Muscle layer of duodenum (tissue), 2 donors: ENCODE results near the gene TBX15.

ENCODE experiments used
- H3K27ac ChIP-seq: one replicate; pipeline ENCODE4 v1.7.0; 2013; ENCODE audit warnings: mild to moderate bottlenecking, low read length
- H3K27me3 ChIP-seq: one replicate; pipeline ENCODE4 v1.7.0; 2013; ENCODE audit warnings: low read depth, mild to moderate bottlenecking, control low read depth, low read length
- H3K36me3 ChIP-seq, 2 donors: one replicate each; pipeline ENCODE4 v1.7.0; 2013; ENCODE audit warnings: low read length in 2 of 2, control low read depth in 1 of 2, mild to moderate bottlenecking in 1 of 2; ENCODE audit not compliant: insufficient read depth in 2 of 2, control insufficient read depth in 1 of 2
- H3K4me1 ChIP-seq, 2 donors: one replicate each; pipeline ENCODE4 v1.7.0; 2013; ENCODE audit warnings: low read length in 2 of 2, mild to moderate bottlenecking in 2 of 2, control low read depth in 1 of 2, moderate library complexity in 1 of 2; ENCODE audit not compliant: insufficient read depth in 2 of 2, control insufficient read depth in 1 of 2
- H3K4me3 ChIP-seq, 2 donors: one replicate each; pipeline ENCODE4 v1.7.0; 2013; ENCODE audit warnings: low read length in 2 of 2, low read depth in 1 of 2, mild to moderate bottlenecking in 1 of 2
- H3K9me3 ChIP-seq, 2 donors: one replicate each; pipeline ENCODE4 v1.7.0; 2013; ENCODE audit warnings: low read length in 2 of 2, control low read depth in 1 of 2, mild to moderate bottlenecking in 1 of 2; ENCODE audit not compliant: control insufficient read depth in 1 of 2
- donor health status: healthy.

Gene TBX15

DNA sequence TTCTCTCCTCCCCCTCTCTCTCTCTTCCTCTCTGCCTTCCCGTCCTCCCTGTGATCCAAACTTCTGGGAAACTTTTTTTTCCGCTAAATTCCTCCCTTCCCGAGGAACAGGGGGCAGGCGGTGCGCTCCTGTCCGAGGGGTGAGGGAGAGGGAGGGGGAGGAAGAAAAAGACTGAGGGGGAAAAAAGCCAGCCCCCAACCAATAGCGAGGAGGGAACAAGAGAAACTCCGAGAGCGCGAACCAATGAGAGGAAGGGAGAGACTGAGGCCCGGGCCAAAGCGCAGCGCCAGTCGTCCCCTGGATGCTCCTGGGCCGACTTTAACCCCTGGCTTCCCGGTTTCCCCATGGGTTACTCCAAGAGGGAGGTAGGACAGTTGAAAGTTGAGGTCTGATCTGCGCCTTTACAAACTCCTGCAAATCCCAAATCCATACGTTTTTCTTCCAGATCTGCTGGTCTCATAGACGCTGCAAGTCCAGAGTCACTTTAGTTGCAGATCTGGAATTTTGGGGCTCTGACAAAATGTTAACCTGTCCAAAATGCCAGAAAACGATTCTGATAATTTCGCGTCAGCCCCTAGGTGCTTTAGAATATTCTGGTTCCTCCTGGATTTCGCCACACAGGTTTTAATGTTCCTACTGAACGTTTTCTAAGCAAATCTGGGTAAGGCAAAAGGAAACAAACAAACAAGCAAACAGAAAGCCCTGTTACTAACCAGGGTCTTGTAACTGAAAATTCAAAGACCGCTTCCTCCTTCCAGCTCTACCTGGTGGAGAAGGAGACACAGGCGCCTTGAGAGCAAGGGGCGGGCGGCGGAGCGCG lies at the start of gene TBX15:
Gene TBX15, minus strand, starts transcription at position 158 of the 820 bp plus-strand sequence. CDS start 548 bp downstream, outside the sequence.
- Histone ChIP-seq H3K27me3 (peaks cover 97% of the 10 kb centered on the region), H3K9me3 (peaks cover 0 to 11% of the 10 kb centered on the region in 2 donors), H3K36me3 (no peaks in the 10 kb centered on the region), H3K27ac (no peak within 1 kb of the TSS), H3K4me3 (peak within 1 kb of the TSS in 1 of 2 donors; percentile 57), H3K4me1 (peaks cover 0 to 46% of the 10 kb centered on the region in 2 donors)

DNA sequence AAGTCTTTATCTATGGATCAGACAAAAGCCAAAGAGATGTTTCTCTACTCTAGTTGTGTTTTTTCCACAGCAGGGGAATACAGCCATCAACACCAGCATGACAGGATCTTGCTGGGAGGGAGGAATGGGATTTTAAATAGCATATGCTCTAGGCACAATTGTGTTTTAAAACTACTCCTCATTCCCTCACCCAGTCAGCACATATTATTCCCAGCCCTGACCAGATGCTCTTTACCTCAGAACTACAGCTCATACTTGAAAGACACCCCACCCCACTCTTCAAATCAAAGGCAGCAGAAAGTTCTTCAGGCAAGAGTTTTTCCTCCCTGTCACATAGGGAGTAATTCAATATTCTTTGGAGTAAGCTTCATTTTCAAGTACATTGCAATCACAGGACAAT lies 46.2 kb upstream of the TBX15 start:
- Histone ChIP-seq H3K4me1 (no peaks in the 10 kb centered on the region), H3K4me3 (no peak overlapping the region), H3K9me3 (no peaks in the 10 kb centered on the region), H3K27me3 (no peaks in the 10 kb centered on the region), H3K36me3 (peaks cover 0 to 19% of the 10 kb centered on the region in 2 donors), H3K27ac (no peak overlapping the region)

DNA sequence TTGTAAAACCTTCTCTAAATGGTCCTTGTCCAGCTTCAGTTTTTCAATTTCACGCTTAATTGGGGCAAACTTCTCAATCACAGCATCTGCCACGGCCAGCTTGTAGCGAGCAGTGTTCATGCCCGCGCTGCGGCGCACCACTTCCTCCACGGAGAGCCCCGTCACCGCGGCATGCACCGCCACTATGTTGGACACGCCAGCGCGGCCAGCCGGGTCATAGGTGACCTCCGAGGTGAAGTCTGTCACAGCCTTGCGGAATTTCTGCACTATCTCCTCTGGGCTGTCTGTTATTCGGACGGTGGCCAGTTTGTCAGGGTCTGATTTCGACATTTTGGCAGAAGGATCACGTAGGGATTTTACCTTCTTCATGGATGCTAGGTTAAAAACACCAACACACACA lies 44.8 kb upstream of the TBX15 start:
- H3K27ac ChIP-seq, result no peak overlapping the region
- H3K9me3 ChIP-seq, result no peaks in the 10 kb centered on the region
- H3K4me3 ChIP-seq, result no peak overlapping the region
- H3K4me1 ChIP-seq, result no peaks in the 10 kb centered on the region
- H3K36me3 ChIP-seq, result peaks cover 0 to 19% of the 10 kb centered on the region in 2 donors
- H3K27me3 ChIP-seq, result no peaks in the 10 kb centered on the region

- Histone ChIP-seq H3K27ac (no peak overlapping the region), H3K9me3 (peaks cover 0 to 3% of the 10 kb centered on the region in 2 donors), H3K4me1 (no peaks in the 10 kb centered on the region), H3K36me3 (peaks cover 0 to 6% of the 10 kb centered on the region in 2 donors), H3K4me3 (no peak overlapping the region), H3K27me3 (no peaks in the 10 kb centered on the region)
Measured at GRCh38 chr1:119027759-119028158, 39.6 kb upstream of the TBX15 start.

GRCh38 chr1:119026956-119027355 lies 38.8 kb upstream of the TBX15 start:
- Histone ChIP-seq H3K4me1 (no peaks in the 10 kb centered on the region), H3K27ac (no peak overlapping the region), H3K4me3 (no peak overlapping the region), H3K9me3 (peaks cover 0 to 3% of the 10 kb centered on the region in 2 donors), H3K36me3 (no peaks in the 10 kb centered on the region), H3K27me3 (no peaks in the 10 kb centered on the region)

GRCh38 chr1:119015547-119015946 lies 27.4 kb upstream of the TBX15 start:
- Histone ChIP-seq H3K4me3 (no peak overlapping the region), H3K4me1 (no peaks in the 10 kb centered on the region), H3K9me3 (peaks cover 0 to 4% of the 10 kb centered on the region in 2 donors)

GRCh38 chr1:119012383-119012782 lies 24.2 kb upstream of the TBX15 start:
- peaks cover 0 to 16% of the 10 kb centered on the region in 2 donors for H3K4me1 ChIP-seq
- H3K9me3 ChIP-seq, result no peaks in the 10 kb centered on the region
- H3K27me3 ChIP-seq, result peaks cover 21% of the 10 kb centered on the region
- H3K27ac ChIP-seq, result no peak overlapping the region
- no peaks in the 10 kb centered on the region for H3K36me3 ChIP-seq
- no peak overlapping the region for H3K4me3 ChIP-seq

More at GRCh38 chr1:119015547-119015946, 27.4 kb upstream of the TBX15 start:
- no peaks in the 10 kb centered on the region for H3K27me3 ChIP-seq
- no peak overlapping the region for H3K27ac ChIP-seq
- peaks cover 0 to 5% of the 10 kb centered on the region in 2 donors for H3K36me3 ChIP-seq

GRCh38 chr1:119011706-119012105 lies 23.6 kb upstream of the TBX15 start:
- H3K27ac ChIP-seq, result no peak overlapping the region
- H3K27me3 ChIP-seq, result peaks cover 28% of the 10 kb centered on the region
- H3K36me3 ChIP-seq, result no peaks in the 10 kb centered on the region
- no peak overlapping the region for H3K4me3 ChIP-seq
- peaks cover 0 to 23% of the 10 kb centered on the region in 2 donors for H3K4me1 ChIP-seq
- no peaks in the 10 kb centered on the region for H3K9me3 ChIP-seq

DNA sequence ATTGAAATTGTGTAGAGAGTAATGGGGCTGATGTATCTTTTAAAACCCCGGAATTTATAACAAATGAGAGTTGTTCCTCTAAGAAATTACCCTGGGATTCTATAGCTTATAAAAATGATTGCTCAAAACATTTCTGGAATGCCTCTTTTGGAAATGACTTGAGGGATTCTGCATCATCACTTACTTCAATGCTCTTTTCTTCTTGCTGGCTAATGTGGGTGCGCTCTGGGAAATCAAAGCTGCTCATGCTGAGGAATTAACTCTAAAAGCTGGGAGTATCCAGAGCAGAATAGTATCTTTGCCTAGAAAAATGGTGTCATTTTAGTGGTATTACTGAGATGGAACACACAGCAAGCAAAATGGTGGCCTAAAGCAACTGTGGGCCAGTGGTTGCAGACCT lies 23.0 kb upstream of the TBX15 start:
- Histone ChIP-seq H3K4me3 (no peak overlapping the region), H3K9me3 (no peaks in the 10 kb centered on the region), H3K36me3 (no peaks in the 10 kb centered on the region)

DNA sequence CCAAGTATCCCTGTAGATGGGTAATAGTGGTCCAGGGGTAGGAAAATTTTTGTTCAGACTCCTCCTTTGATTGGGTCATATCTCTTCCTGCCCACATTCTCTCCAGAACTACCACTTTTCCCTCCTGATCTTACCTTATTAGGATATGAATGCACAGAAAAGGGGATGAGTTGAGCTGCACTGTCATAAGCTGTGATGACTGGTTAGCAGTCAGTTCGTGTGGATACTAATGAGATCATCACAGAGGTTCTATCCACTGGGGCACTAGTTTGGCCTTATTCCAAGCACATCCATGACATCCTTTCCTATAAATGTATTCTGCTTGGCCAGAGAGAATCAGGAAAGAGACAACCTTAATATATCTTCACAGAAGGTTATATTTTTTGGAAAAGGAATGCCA lies 22.1 kb upstream of the TBX15 start:
- Histone ChIP-seq H3K4me1 (peaks cover 0 to 27% of the 10 kb centered on the region in 2 donors), H3K27ac (no peak overlapping the region), H3K36me3 (no peaks in the 10 kb centered on the region), H3K27me3 (peaks cover 43% of the 10 kb centered on the region), H3K9me3 (no peaks in the 10 kb centered on the region), H3K4me3 (no peak overlapping the region)

More for the DNA sequence above, 23.0 kb upstream of the TBX15 start:
- no peak overlapping the region for H3K27ac ChIP-seq
- peaks cover 34% of the 10 kb centered on the region for H3K27me3 ChIP-seq
- peaks cover 0 to 27% of the 10 kb centered on the region in 2 donors for H3K4me1 ChIP-seq

DNA sequence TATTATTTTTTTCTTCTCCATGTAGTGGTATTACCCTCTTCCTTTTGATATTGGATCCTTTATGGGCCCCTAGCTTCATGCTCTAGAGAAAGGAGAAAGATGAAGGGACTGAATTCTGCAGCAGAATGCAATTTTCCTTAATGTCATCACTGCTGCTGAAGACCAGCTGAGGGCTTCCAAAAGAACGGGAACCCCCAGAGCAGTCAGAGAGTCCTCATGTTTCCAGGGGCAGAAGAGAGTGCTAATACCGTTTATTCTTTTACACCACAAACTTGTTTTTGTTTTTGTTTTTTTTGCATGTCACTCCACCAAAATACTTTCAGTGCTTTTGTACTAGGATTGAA lies 21.1 kb upstream of the TBX15 start:
- Histone ChIP-seq H3K4me1 (peaks cover 0 to 27% of the 10 kb centered on the region in 2 donors), H3K27ac (no peak overlapping the region), H3K36me3 (no peaks in the 10 kb centered on the region), H3K27me3 (peaks cover 52% of the 10 kb centered on the region), H3K9me3 (no peaks in the 10 kb centered on the region), H3K4me3 (no peak overlapping the region)
